AG10803 (cell line): ENCODE results near the gene SMIM10L2A.
"Not testable (repeated sequence)": the region's sequence is repeated elsewhere in the genome, so short reads cannot be mapped to it uniquely, and the experiment has no call there.

Experiments used
- DNase-seq: peaks from one replicate; pipeline ENCODE4 v3.0.0; 2010; ENCODE audit warnings: low read depth
- H3K4me3 ChIP-seq: 2 replicates; pipeline ENCODE4 v1.5.1; 2011; ENCODE audit warnings: mild to moderate bottlenecking, low read length, control low read depth
- TF ChIP-seq, protein P1 (sequence below): conservative IDR thresholded peaks from 2 replicates; pipeline ENCODE4 v1.5.1; 2011; ENCODE audit warnings: mild to moderate bottlenecking, low read length, control low read depth, inconsistent platforms

SMIM10L2A gene

DNA sequence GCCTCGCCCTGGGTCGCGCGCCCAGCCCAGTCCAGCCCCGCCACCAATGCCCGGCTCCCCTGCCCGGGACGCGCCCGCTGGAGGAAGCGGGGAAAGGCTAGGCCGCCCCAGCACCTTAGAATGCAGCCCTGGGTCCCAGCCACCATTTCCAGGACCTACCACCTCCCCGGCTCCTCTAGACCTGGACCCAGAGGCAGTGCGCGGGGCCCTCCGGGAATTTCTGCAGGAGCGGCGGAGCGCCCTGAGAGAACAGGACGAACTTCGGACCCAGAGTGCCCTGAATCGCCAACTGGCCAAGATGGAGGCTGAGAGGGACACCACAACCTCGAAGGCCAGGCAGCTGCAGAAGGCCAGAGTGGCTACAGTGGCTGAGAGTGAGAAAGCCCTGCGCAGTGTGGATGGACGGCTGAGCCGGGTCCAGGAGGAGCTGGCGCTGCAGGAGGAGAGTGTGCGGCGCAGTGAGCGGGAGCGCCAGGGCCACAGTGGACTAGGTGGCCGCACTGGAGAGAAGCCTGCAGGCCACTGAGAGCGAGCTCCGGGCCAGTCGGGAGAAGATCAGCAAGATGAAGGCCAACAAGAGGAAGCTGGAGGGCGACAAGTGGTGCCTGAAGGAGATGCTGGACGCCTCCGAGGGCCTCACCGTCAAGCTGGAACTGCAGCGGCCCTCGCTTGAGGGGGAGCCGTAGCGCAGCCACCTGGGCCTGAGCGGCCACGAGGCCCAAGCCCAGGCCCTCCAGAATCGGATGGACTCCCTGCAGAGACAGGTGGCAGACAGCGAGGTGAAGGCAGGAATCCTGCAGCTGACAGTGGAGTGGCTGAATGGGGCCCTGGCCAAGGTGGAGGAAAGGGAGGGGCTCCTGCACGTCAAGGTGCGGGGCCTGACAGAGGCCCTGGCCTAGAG lies 15.5 kb downstream of the SMIM10L2A start:
- TF ChIP-seq, protein P1, sequence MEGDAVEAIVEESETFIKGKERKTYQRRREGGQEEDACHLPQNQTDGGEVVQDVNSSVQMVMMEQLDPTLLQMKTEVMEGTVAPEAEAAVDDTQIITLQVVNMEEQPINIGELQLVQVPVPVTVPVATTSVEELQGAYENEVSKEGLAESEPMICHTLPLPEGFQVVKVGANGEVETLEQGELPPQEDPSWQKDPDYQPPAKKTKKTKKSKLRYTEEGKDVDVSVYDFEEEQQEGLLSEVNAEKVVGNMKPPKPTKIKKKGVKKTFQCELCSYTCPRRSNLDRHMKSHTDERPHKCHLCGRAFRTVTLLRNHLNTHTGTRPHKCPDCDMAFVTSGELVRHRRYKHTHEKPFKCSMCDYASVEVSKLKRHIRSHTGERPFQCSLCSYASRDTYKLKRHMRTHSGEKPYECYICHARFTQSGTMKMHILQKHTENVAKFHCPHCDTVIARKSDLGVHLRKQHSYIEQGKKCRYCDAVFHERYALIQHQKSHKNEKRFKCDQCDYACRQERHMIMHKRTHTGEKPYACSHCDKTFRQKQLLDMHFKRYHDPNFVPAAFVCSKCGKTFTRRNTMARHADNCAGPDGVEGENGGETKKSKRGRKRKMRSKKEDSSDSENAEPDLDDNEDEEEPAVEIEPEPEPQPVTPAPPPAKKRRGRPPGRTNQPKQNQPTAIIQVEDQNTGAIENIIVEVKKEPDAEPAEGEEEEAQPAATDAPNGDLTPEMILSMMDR = no peak
- H3K4me3 ChIP-seq = no peak overlapping the region
- no peak for DNase-seq

- no peak for DNase-seq
- TF ChIP-seq, protein P1 = no peak
- H3K4me3 ChIP-seq = no peak overlapping the region
Measured at GRCh38 chrX:135437867-135438733, 16.4 kb downstream of the SMIM10L2A start.

GRCh38 chrX:135438734-135439043 lies 16.9 kb downstream of the SMIM10L2A start:
- DNase-seq = no peak
- H3K4me3 ChIP-seq = no peak overlapping the region
- TF ChIP-seq, protein P1 = no peak

- no peak for DNase-seq
- no peak overlapping the region for H3K4me3 ChIP-seq
- TF ChIP-seq, protein P1 = no peak
Measured at GRCh38 chrX:135449637-135450550, 28.1 kb downstream of the SMIM10L2A start.

DNA sequence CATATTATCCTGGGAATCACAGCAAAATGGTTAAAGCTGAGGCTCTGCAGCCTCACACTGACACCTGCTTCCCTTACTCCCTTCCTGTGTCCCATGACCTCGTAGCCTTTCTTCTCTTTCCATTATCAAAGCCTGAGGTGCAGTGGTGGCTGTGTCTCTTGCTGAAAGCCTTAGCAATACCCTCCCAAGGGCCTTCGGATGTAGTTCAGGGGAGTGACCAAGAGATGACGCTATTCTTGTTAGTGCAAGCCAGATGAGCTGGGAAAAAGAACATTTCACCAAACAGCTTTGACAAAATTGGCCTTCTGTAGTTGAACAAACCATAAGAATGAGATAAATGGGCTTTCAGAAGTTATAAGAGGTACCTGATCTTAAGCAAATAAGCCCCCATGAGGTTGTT lies 31.6 kb downstream of the SMIM10L2A start:
- no peak overlapping the region for H3K4me3 ChIP-seq
- DNase-seq = no peak
- TF ChIP-seq, protein P1 = no peak

DNA sequence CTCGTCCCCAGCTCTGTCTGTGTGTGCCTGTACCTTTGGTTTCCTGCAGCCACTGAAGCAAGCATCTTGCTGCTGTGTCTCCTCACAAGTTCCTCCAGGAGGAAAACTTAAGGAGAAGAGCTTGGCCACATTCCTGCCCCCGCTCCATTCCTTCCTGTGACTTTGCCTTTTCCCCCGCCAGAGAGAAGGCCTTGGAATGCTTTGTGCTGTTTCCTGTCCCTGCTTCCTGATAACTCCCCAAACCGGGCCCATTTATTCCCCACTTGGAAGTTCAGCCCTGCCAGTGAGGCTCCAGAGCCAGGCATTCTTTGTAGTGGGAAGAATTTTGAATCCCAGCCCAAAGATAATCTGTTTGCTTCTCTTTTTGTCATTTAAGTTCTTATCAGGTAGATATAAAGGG lies 33.1 kb downstream of the SMIM10L2A start:
- DNase-seq = no peak
- no peak overlapping the region for H3K4me3 ChIP-seq

GRCh38 chrX:135461756-135462155 lies 40.0 kb downstream of the SMIM10L2A start:
- not testable (repeated sequence) for H3K4me3 ChIP-seq, DNase-seq

More for the DNA sequence above, 33.1 kb downstream of the SMIM10L2A start:
- TF ChIP-seq, protein P1 = no peak
